SU-DHL-6 (cell line): ENCODE data around the gene NRP2.

Experiments used
- H2AFZ ChIP-seq: fragments of 200-600 bp; sonication (generic); 2 replicates; pipeline ENCODE4 v1.6.1; 2014; ENCODE audit warnings: low read depth, mild to moderate bottlenecking, moderate library complexity, mixed read lengths, antibody characterized with exemption, low read length; ENCODE audit not compliant: severe bottlenecking
- H3F3A ChIP-seq: fragments of 200-600 bp; shearing (Covaris generic); 2 replicates; pipeline ENCODE4 v1.6.0; 2016; ENCODE audit warnings: antibody characterized with exemption, mild to moderate bottlenecking; ENCODE audit not compliant: insufficient read depth
- H3K27ac ChIP-seq: fragments of 200-600 bp; sonication (generic); 2 replicates; pipeline ENCODE4 v1.5.1; 2016; ENCODE audit warnings: low read depth, mild to moderate bottlenecking, low read length, moderate library complexity, mixed read lengths
- H3K27me3 ChIP-seq: fragments of 200-600 bp; sonication (generic), shearing (Covaris generic); 2 replicates; pipeline ENCODE4 v1.6.0; 2014; ENCODE audit warnings: mild to moderate bottlenecking, low read length
- H3K36me3 ChIP-seq: fragments of 200-600 bp; sonication (generic); 2 replicates; pipeline ENCODE4 v1.6.1; 2014; ENCODE audit warnings: mild to moderate bottlenecking, low read length, mixed read lengths
- H3K4me2 ChIP-seq: fragments of 300-600, 200-600 bp; shearing (Covaris generic), sonication (generic); 2 replicates; pipeline ENCODE4 v1.6.0; 2014; ENCODE audit warnings: low read length, low read depth, mild to moderate bottlenecking; ENCODE audit not compliant: poor library complexity, severe bottlenecking
- H3K4me3 ChIP-seq: fragments of 200-600 bp; sonication (generic); 2 replicates; pipeline ENCODE4 v1.5.1; 2014; ENCODE audit warnings: antibody characterized with exemption, low read length, mild to moderate bottlenecking, mixed read lengths; ENCODE audit not compliant: insufficient read depth, poor library complexity, severe bottlenecking
- H3K79me2 ChIP-seq: fragments of 200-600 bp; sonication (generic); 2 replicates; pipeline ENCODE4 v1.6.1; 2014; ENCODE audit warnings: mild to moderate bottlenecking, low read length, moderate library complexity; ENCODE audit not compliant: insufficient read depth
- H3K9ac ChIP-seq: fragments of 200-600 bp; sonication (generic); 2 replicates; pipeline ENCODE4 v1.7.0; 2014; ENCODE audit warnings: mild to moderate bottlenecking, low read length
- H3K9me2 ChIP-seq: fragments of 200-600 bp; sonication (generic); replicated peaks from 2 replicates; pipeline ENCODE4 v1.6.1; 2014; ENCODE audit warnings: low read length; ENCODE audit not compliant: insufficient read depth
- H3K9me3 ChIP-seq: fragments of 200-600 bp; sonication (generic); 2 replicates; pipeline ENCODE4 v1.6.1; 2014; ENCODE audit warnings: low read length, mixed read lengths; ENCODE audit not compliant: insufficient read depth
- H4K20me1 ChIP-seq: fragments of 200-600 bp; sonication (generic); 2 replicates; pipeline ENCODE4 v1.6.1; 2014; ENCODE audit warnings: low read depth, mild to moderate bottlenecking, antibody characterized with exemption, low read length, moderate library complexity, mixed read lengths
- CTCF ChIP-seq: fragments of 200-600 bp; sonication (generic); IDR thresholded peaks from one replicate; pipeline ENCODE4 v1.5.1; 2017; ENCODE audit warnings: antibody characterized with exemption, mild to moderate bottlenecking, low read length, moderate library complexity; ENCODE audit not compliant: insufficient read depth, poor library complexity, severe bottlenecking
- EZH2phosphoT487 ChIP-seq: fragments of 200-600 bp; sonication (generic), shearing (Covaris generic); conservative IDR thresholded peaks from 2 replicates; pipeline ENCODE4 v1.6.1; 2018; ENCODE audit warnings: mild to moderate bottlenecking, antibody characterized with exemption, low read length, moderate library complexity, mixed read lengths

Gene NRP2

GRCh38 chr2:205658572-205658971 is 23.7 kb upstream of the NRP2 start:
- Histone ChIP-seq H3K79me2 (no peaks in the 10 kb centered on the region), H3F3A (no peaks in the 10 kb centered on the region), H3K9me3 (no peaks in the 10 kb centered on the region), H3K27me3 (no peaks in the 10 kb centered on the region), H4K20me1 (no peaks in the 10 kb centered on the region), H2AFZ (no peak overlapping the region), H3K9ac (no peak overlapping the region), H3K9me2 (no peaks in the 10 kb centered on the region), H3K36me3 (no peaks in the 10 kb centered on the region), H3K27ac (no peak overlapping the region), H3K4me3 (no peak overlapping the region), H3K4me2 (no peak overlapping the region)
- TF ChIP-seq EZH2phosphoT487 (no peak), CTCF (no peak)

GRCh38 chr2:205659922-205660321 is 22.4 kb upstream of the NRP2 start:
- H3K9me2 ChIP-seq: no peaks in the 10 kb centered on the region
- no peaks in the 10 kb centered on the region for H3K9me3 ChIP-seq
- H3K4me2 ChIP-seq: no peak overlapping the region
- no peak overlapping the region for H3K27ac ChIP-seq
- H3K9ac ChIP-seq: no peak overlapping the region
- no peak for TF ChIP-seq EZH2phosphoT487
- no peak for TF ChIP-seq CTCF
- H3K27me3 ChIP-seq: no peaks in the 10 kb centered on the region
- H2AFZ ChIP-seq: no peak overlapping the region
- H3F3A ChIP-seq: no peaks in the 10 kb centered on the region
- H3K79me2 ChIP-seq: no peaks in the 10 kb centered on the region
- no peaks in the 10 kb centered on the region for H4K20me1 ChIP-seq
- H3K4me3 ChIP-seq: no peak overlapping the region
- H3K36me3 ChIP-seq: no peaks in the 10 kb centered on the region

GRCh38 chr2:205660521-205661124 is 21.7 kb upstream of the NRP2 start:
- H3F3A ChIP-seq: no peaks in the 10 kb centered on the region
- no peak overlapping the region for H3K27ac ChIP-seq
- no peak overlapping the region for H2AFZ ChIP-seq
- no peaks in the 10 kb centered on the region for H4K20me1 ChIP-seq
- no peak overlapping the region for H3K9ac ChIP-seq
- H3K4me2 ChIP-seq: no peak overlapping the region
- H3K4me3 ChIP-seq: no peak overlapping the region
- no peaks in the 10 kb centered on the region for H3K27me3 ChIP-seq
- H3K36me3 ChIP-seq: no peaks in the 10 kb centered on the region
- no peaks in the 10 kb centered on the region for H3K9me3 ChIP-seq
- H3K9me2 ChIP-seq: no peaks in the 10 kb centered on the region
- no peaks in the 10 kb centered on the region for H3K79me2 ChIP-seq
- no peak for TF ChIP-seq CTCF
- TF ChIP-seq EZH2phosphoT487: no peak
